ENCODE results near the gene GATB.
"Not testable (repeated sequence)": the region's sequence is repeated elsewhere in the genome, so short reads cannot be mapped to it uniquely, and the experiment has no call there.

Gene GATB

GRCh38 chr4:151753056-151753455 is 7.8 kb downstream of the GATB start:
- Histone ChIP-seq H3K4me3 (ENCODE audit: low read length) (no peak overlapping the region), H3K4me1 (ENCODE audit: control insufficient read depth, low read depth, low read length) (no peaks in the 10 kb centered on the region), H3K27ac (ENCODE audit: low read length) (no peak overlapping the region), H3K36me3 (ENCODE audit: control insufficient read depth, low read depth, low read length) (no peaks in the 10 kb centered on the region), H3K9ac (ENCODE audit: low read length) (no peak overlapping the region), H3K27me3 (ENCODE audit: control insufficient read depth, insufficient read depth, low read length) (no peaks in the 10 kb centered on the region), H3K9me3 (ENCODE audit: control insufficient read depth, low read depth, low read length) (no peaks in the 10 kb centered on the region)

GRCh38 chr4:151750156-151750555 is 10.7 kb downstream of the GATB start:
- Histone ChIP-seq H3K9me3 (ENCODE audit: control insufficient read depth, low read depth, low read length) (no peaks in the 10 kb centered on the region), H3K27ac (ENCODE audit: low read length) (no peak overlapping the region), H3K36me3 (ENCODE audit: control insufficient read depth, low read depth, low read length) (no peaks in the 10 kb centered on the region), H3K27me3 (ENCODE audit: control insufficient read depth, insufficient read depth, low read length) (no peaks in the 10 kb centered on the region), H3K4me1 (ENCODE audit: control insufficient read depth, low read depth, low read length) (peaks cover 9% of the 10 kb centered on the region), H3K4me3 (ENCODE audit: low read length) (no peak overlapping the region), H3K9ac (ENCODE audit: low read length) (no peak overlapping the region)

GRCh38 chr4:151745481-151746231 is 15.2 kb downstream of the GATB start:
- Histone ChIP-seq H3K27ac (ENCODE audit: low read length) (no peak overlapping the region), H3K27me3 (ENCODE audit: control insufficient read depth, insufficient read depth, low read length) (no peaks in the 10 kb centered on the region), H3K9ac (ENCODE audit: low read length) (no peak overlapping the region), H3K36me3 (ENCODE audit: control insufficient read depth, low read depth, low read length) (no peaks in the 10 kb centered on the region), H3K4me3 (ENCODE audit: low read length) (no peak overlapping the region), H3K4me1 (ENCODE audit: control insufficient read depth, low read depth, low read length) (peaks cover 9% of the 10 kb centered on the region), H3K9me3 (ENCODE audit: control insufficient read depth, low read depth, low read length) (no peaks in the 10 kb centered on the region)

GRCh38 chr4:151744614-151745013 is 16.2 kb downstream of the GATB start:
- Histone ChIP-seq H3K27me3 (ENCODE audit: control insufficient read depth, insufficient read depth, low read length) (no peaks in the 10 kb centered on the region), H3K4me1 (ENCODE audit: control insufficient read depth, low read depth, low read length) (peaks cover 9% of the 10 kb centered on the region), H3K4me3 (ENCODE audit: low read length) (no peak overlapping the region), H3K9ac (ENCODE audit: low read length) (no peak overlapping the region), H3K9me3 (ENCODE audit: control insufficient read depth, low read depth, low read length) (no peaks in the 10 kb centered on the region), H3K27ac (ENCODE audit: low read length) (no peak overlapping the region), H3K36me3 (ENCODE audit: control insufficient read depth, low read depth, low read length) (no peaks in the 10 kb centered on the region)

GRCh38 chr4:151743894-151744293 is 16.9 kb downstream of the GATB start:
- H3K27ac ChIP-seq (ENCODE audit: low read length): no peak overlapping the region
- H3K9ac ChIP-seq (ENCODE audit: low read length): no peak overlapping the region
- no peaks in the 10 kb centered on the region for H3K27me3 ChIP-seq (ENCODE audit: control insufficient read depth, insufficient read depth, low read length)
- H3K4me1 ChIP-seq (ENCODE audit: control insufficient read depth, low read depth, low read length): peaks cover 9% of the 10 kb centered on the region
- no peaks in the 10 kb centered on the region for H3K9me3 ChIP-seq (ENCODE audit: control insufficient read depth, low read depth, low read length)
- H3K4me3 ChIP-seq (ENCODE audit: low read length): no peak overlapping the region
- no peaks in the 10 kb centered on the region for H3K36me3 ChIP-seq (ENCODE audit: control insufficient read depth, low read depth, low read length)

GRCh38 chr4:151743128-151743854 is 17.5 kb downstream of the GATB start:
- Histone ChIP-seq H3K9me3 (ENCODE audit: control insufficient read depth, low read depth, low read length) (no peaks in the 10 kb centered on the region), H3K9ac (ENCODE audit: low read length) (no peak overlapping the region), H3K4me1 (ENCODE audit: control insufficient read depth, low read depth, low read length) (peaks cover 9% of the 10 kb centered on the region), H3K27ac (ENCODE audit: low read length) (no peak overlapping the region), H3K27me3 (ENCODE audit: control insufficient read depth, insufficient read depth, low read length) (no peaks in the 10 kb centered on the region), H3K36me3 (ENCODE audit: control insufficient read depth, low read depth, low read length) (no peaks in the 10 kb centered on the region), H3K4me3 (ENCODE audit: low read length) (no peak overlapping the region)

- Histone ChIP-seq H3K27ac (ENCODE audit: low read length) (no peak overlapping the region), H3K9me3 (ENCODE audit: control insufficient read depth, low read depth, low read length) (peaks cover 13% of the 10 kb centered on the region), H3K4me1 (ENCODE audit: control insufficient read depth, low read depth, low read length) (no peaks in the 10 kb centered on the region), H3K27me3 (ENCODE audit: control insufficient read depth, insufficient read depth, low read length) (no peaks in the 10 kb centered on the region), H3K36me3 (ENCODE audit: control insufficient read depth, low read depth, low read length) (no peaks in the 10 kb centered on the region), H3K4me3 (ENCODE audit: low read length) (no peak overlapping the region), H3K9ac (ENCODE audit: low read length) (no peak overlapping the region)
These were observed 21.9 kb downstream of the GATB start for GRCh38 chr4:151738720-151739517.

GRCh38 chr4:151736852-151737251 is 24.0 kb downstream of the GATB start:
- not testable (repeated sequence) for H3K4me1 ChIP-seq (ENCODE audit: control insufficient read depth, low read depth, low read length); H3K27ac ChIP-seq (ENCODE audit: low read length); H3K36me3 ChIP-seq (ENCODE audit: control insufficient read depth, low read depth, low read length)

GRCh38 chr4:151736361-151736760 is 24.4 kb downstream of the GATB start:
- Histone ChIP-seq H3K4me1 (ENCODE audit: control insufficient read depth, low read depth, low read length) (no peaks in the 10 kb centered on the region), H3K27ac (ENCODE audit: low read length) (no peak overlapping the region), H3K9me3 (ENCODE audit: control insufficient read depth, low read depth, low read length) (peaks cover 13% of the 10 kb centered on the region), H3K27me3 (ENCODE audit: control insufficient read depth, insufficient read depth, low read length) (no peaks in the 10 kb centered on the region), H3K36me3 (ENCODE audit: control insufficient read depth, low read depth, low read length) (no peaks in the 10 kb centered on the region), H3K9ac (ENCODE audit: low read length) (no peak overlapping the region), H3K4me3 (ENCODE audit: low read length) (no peak overlapping the region)

More at GRCh38 chr4:151736852-151737251, 24.0 kb downstream of the GATB start:
- not testable (repeated sequence) for H3K9ac ChIP-seq (ENCODE audit: low read length); H3K27me3 ChIP-seq (ENCODE audit: control insufficient read depth, insufficient read depth, low read length); H3K4me3 ChIP-seq (ENCODE audit: low read length)
- H3K9me3 ChIP-seq (ENCODE audit: control insufficient read depth, low read depth, low read length): peaks cover 13% of the 10 kb centered on the region

- not testable (repeated sequence) for H3K9ac ChIP-seq (ENCODE audit: low read length)
These were observed 29.1 kb downstream of the GATB start for GRCh38 chr4:151731670-151732069.

GRCh38 chr4:151729731-151730559 is 30.9 kb downstream of the GATB start:
- no peaks in the 10 kb centered on the region for H3K27me3 ChIP-seq (ENCODE audit: control insufficient read depth, insufficient read depth, low read length)
- no peak overlapping the region for H3K4me3 ChIP-seq (ENCODE audit: low read length)
- no peaks in the 10 kb centered on the region for H3K4me1 ChIP-seq (ENCODE audit: control insufficient read depth, low read depth, low read length)
- H3K27ac ChIP-seq (ENCODE audit: low read length): no peak overlapping the region
- no peaks in the 10 kb centered on the region for H3K36me3 ChIP-seq (ENCODE audit: control insufficient read depth, low read depth, low read length)
- no peak overlapping the region for H3K9ac ChIP-seq (ENCODE audit: low read length)
- H3K9me3 ChIP-seq (ENCODE audit: control insufficient read depth, low read depth, low read length): no peaks in the 10 kb centered on the region

More at GRCh38 chr4:151731670-151732069, 29.1 kb downstream of the GATB start:
- not testable (repeated sequence) for H3K4me3 ChIP-seq (ENCODE audit: low read length); H3K36me3 ChIP-seq (ENCODE audit: control insufficient read depth, low read depth, low read length); H3K4me1 ChIP-seq (ENCODE audit: control insufficient read depth, low read depth, low read length); H3K27me3 ChIP-seq (ENCODE audit: control insufficient read depth, insufficient read depth, low read length); H3K9me3 ChIP-seq (ENCODE audit: control insufficient read depth, low read depth, low read length); H3K27ac ChIP-seq (ENCODE audit: low read length)
